PC-3 (cell line): ENCODE data around the gene RERG. TPM values are rescaled to one million over a fixed set of nuclear protein-coding genes. Genes with fewer than 3 reads are reported as not detected.

Experiments
- ATAC-seq: fragments of 200-7000 bp; cut with Tn5 transposase; 2 replicates; pipeline ENCODE4 v1.9.1; 2020; ENCODE audit warnings: mild to moderate bottlenecking, moderate library complexity
- BruUV-seq: library from RNA; stranded (reverse); fragments of 400-500 nt; replicated peaks from 2 replicates; lab custom pipeline; 2021; lab: Mats Ljungman, UMichigan
- CTCF ChIA-PET: fragments of 300-600 bp; sonication (Branson Sonifier 250); formaldehyde crosslinking; loops from one replicate; lab custom pipeline; 2022; ENCODE audit warnings: antibody characterized with exemption; lab: Charles Lee
- POLR2A ChIA-PET: fragments of 300-600 bp; sonication (Branson Sonifier 250); formaldehyde crosslinking; loops from one replicate; lab custom pipeline; 2022; ENCODE audit warnings: antibody characterized with exemption; ENCODE audit not compliant: unreplicated experiment; lab: Charles Lee
- DNase-seq: peaks from one replicate; pipeline ENCODE4 v3.0.0-alpha.2; 2015
- H2AFZ ChIP-seq: fragments of 300-600 bp; sonication (generic); 2 replicates; pipeline ENCODE4 v1.6.0; 2016; ENCODE audit warnings: antibody characterized with exemption, low read length
- H3F3A ChIP-seq: fragments of 300-600 bp; sonication (generic); one replicate; pipeline ENCODE4 v1.6.0; 2017; ENCODE audit warnings: antibody characterized with exemption, low read length, control low read depth, mild to moderate bottlenecking; ENCODE audit not compliant: unreplicated experiment
- H3K27ac ChIP-seq: fragments of 300-600 bp; sonication (generic); 2 replicates; pipeline ENCODE4 v1.5.1; 2016; ENCODE audit warnings: mild to moderate bottlenecking, low read length
- H3K27me3 ChIP-seq: fragments of 300-600 bp; sonication (generic); 2 replicates; pipeline ENCODE4 v1.6.1; 2016; ENCODE audit warnings: low read length, mixed read lengths
- H3K36me3 ChIP-seq: fragments of 300-600 bp; sonication (generic); 2 replicates; pipeline ENCODE4 v1.6.1; 2016; ENCODE audit warnings: low read depth, mixed run types, low read length, mixed read lengths
- H3K4me1 ChIP-seq: fragments of 300-600 bp; sonication (generic); 2 replicates; pipeline ENCODE4 v1.5.1; 2016; ENCODE audit warnings: low read length; ENCODE audit not compliant: insufficient read depth
- H3K4me2 ChIP-seq: fragments of 300-600 bp; sonication (generic); 2 replicates; pipeline ENCODE4 v1.6.0; 2016; ENCODE audit warnings: low read length
- H3K4me3 ChIP-seq: fragments of 300-600 bp; sonication (generic); 2 replicates; pipeline ENCODE4 v1.5.1; 2016; ENCODE audit warnings: mild to moderate bottlenecking, low read length, mixed read lengths
- H3K79me2 ChIP-seq: fragments of 300-600 bp; sonication (generic); 2 replicates; pipeline ENCODE4 v1.6.1; 2017; ENCODE audit warnings: low read length, mixed read lengths
- H3K9ac ChIP-seq: fragments of 300-600 bp; sonication (generic); 2 replicates; pipeline ENCODE4 v1.6.0; 2016; ENCODE audit warnings: mild to moderate bottlenecking, low read length
- H3K9me2 ChIP-seq: fragments of 300-600 bp; sonication (generic); replicated peaks from 2 replicates; pipeline ENCODE4 v1.6.1; 2016; ENCODE audit warnings: mixed run types, low read length, mixed read lengths
- H3K9me3 ChIP-seq: fragments of 300-600 bp; sonication (generic); 2 replicates; pipeline ENCODE4 v1.6.1; 2016; ENCODE audit warnings: low read length, mixed read lengths
- H4K20me1 ChIP-seq: fragments of 300-600 bp; sonication (generic); 2 replicates; pipeline ENCODE4 v1.6.1; 2016; ENCODE audit warnings: low read length, mixed read lengths
- EZH2 ChIP-seq: fragments of 300-600 bp; sonication (generic); IDR thresholded peaks from one replicate; pipeline ENCODE4 v1.6.1; 2017; ENCODE audit warnings: antibody characterized with exemption, mild to moderate bottlenecking, low read length; ENCODE audit not compliant: unreplicated experiment
- EZH2phosphoT487 ChIP-seq: fragments of 300-600 bp; sonication (generic); IDR thresholded peaks from 2 replicates; pipeline ENCODE4 v1.6.1; 2018; ENCODE audit warnings: mild to moderate bottlenecking, antibody characterized with exemption, low read length, borderline replicate concordance
- intact Hi-C: fragments of 100-400 bp; cut with micrococcal nuclease; formaldehyde crosslinking; loops from 2 replicates; pipeline ENCODE4 v1.9.0; 2023
- total RNA-seq: library from RNA; depleted of rRNA; stranded (reverse); fragments of >200 nt; gene quantifications from 2 replicates; pipeline ENCODE4 v1.2.3, GENCODE V29; 2014
- TF ChIP-seq, protein P1 (sequence below): fragments of 300-600 bp; sonication (generic); conservative IDR thresholded peaks from 2 replicates; pipeline ENCODE4 v1.5.1; 2017; ENCODE audit warnings: antibody characterized with exemption, low read depth, mild to moderate bottlenecking, low read length

RERG gene
- total RNA-seq, 1 experiment from 2014 or later = not detected

DNA sequence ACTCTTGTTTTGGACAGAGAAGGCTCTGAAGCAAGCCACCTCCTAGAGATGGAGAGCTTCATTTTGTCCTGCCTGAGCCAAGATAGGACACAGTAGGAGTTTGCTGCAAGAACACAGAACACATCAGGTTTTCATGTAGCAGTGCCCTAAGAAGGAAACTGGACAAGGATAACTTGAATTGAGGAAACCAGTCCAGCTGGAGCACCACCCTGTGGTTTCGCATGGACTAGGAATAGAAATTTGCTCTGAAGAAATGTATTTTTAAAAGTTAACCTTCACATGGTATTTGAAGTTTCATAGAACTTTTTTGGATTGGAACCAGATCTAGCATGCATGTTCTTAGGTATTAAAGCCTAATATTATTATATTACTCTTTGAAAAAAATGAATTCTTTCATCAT, 68.8 kb downstream of the RERG start:
- Histone ChIP-seq H3K36me3 (no peaks in the 10 kb centered on the region), H3K27ac (no peak overlapping the region), H3K9me3 (no peaks in the 10 kb centered on the region), H3K4me1 (no peaks in the 10 kb centered on the region), H3K9me2 (no peaks in the 10 kb centered on the region), H3K9ac (no peak overlapping the region), H3K4me3 (no peak overlapping the region), H3K79me2 (no peaks in the 10 kb centered on the region), H2AFZ (no peak overlapping the region), H4K20me1 (no peaks in the 10 kb centered on the region), H3F3A (no peaks in the 10 kb centered on the region), H3K4me2 (no peak overlapping the region), H3K27me3 (peaks cover 44% of the 10 kb centered on the region)
- ChIA-PET POLR2A (no interaction called here), CTCF (no interaction called here)
- BruUV-seq = no TSS peak
- DNase-seq = peak; percentile 3
- intact Hi-C loops = loop anchor here (5.0 kb wide), 1 partner anchor 370 kb away; no protein-coding TSS in a partner anchor
- ATAC-seq = no peak
- TF ChIP-seq, protein P1, sequence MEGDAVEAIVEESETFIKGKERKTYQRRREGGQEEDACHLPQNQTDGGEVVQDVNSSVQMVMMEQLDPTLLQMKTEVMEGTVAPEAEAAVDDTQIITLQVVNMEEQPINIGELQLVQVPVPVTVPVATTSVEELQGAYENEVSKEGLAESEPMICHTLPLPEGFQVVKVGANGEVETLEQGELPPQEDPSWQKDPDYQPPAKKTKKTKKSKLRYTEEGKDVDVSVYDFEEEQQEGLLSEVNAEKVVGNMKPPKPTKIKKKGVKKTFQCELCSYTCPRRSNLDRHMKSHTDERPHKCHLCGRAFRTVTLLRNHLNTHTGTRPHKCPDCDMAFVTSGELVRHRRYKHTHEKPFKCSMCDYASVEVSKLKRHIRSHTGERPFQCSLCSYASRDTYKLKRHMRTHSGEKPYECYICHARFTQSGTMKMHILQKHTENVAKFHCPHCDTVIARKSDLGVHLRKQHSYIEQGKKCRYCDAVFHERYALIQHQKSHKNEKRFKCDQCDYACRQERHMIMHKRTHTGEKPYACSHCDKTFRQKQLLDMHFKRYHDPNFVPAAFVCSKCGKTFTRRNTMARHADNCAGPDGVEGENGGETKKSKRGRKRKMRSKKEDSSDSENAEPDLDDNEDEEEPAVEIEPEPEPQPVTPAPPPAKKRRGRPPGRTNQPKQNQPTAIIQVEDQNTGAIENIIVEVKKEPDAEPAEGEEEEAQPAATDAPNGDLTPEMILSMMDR = no peak
- TF ChIP-seq EZH2 (no peak), EZH2phosphoT487 (no peak)

DNA sequence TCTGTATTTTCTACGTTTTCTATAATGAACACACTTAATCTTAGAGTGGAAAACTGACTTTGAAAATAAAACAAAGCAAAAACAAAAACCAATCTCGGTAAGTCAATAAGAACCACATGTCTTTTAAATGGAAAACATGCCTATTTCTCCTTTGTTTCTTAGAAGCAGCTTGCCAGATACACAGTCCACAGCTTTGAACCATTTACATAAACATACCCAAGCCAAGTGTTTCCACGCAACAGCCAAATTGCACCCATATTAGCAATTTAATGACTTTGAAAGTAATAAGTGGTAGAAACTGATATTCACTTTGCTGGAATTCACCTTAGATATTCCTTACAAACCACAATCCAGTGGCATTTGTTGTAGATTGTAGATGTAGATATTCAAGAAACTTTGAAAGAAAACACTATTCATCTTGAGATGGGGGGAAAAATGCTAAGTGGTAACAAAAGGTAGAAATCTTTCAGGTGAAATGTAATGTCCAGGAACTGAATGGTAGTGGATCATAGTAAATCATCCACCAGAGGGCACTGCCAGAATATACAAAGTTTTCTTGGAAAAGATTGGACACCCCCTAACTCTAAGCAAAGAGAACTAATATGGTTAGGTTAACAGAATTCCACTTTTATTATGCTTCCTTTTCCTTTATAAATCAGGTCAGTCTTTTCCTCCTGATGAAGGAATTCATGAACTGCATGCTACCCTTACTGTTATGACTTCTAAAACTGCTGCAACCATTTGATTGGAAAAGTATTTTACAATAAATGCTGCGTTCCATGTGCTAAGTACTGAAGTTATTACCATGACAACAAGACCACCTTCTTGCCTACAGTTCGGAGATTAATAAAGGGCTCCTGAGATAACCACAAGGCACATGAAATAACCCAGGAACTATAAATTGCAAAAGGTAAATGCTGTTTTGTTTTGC, 69.8 kb downstream of the RERG start:
- Histone ChIP-seq H3K9me2 (no peaks in the 10 kb centered on the region), H3F3A (no peaks in the 10 kb centered on the region), H2AFZ (no peak overlapping the region), H3K27ac (no peak overlapping the region), H4K20me1 (no peaks in the 10 kb centered on the region), H3K4me2 (no peak overlapping the region), H3K9me3 (no peaks in the 10 kb centered on the region), H3K9ac (no peak overlapping the region), H3K4me3 (no peak overlapping the region), H3K79me2 (no peaks in the 10 kb centered on the region), H3K27me3 (peaks cover 43% of the 10 kb centered on the region; the same call in 1 of the 2 replicates), H3K36me3 (no peaks in the 10 kb centered on the region), H3K4me1 (no peaks in the 10 kb centered on the region)
- intact Hi-C loops = loop anchor here (1.0 to 5.0 kb wide), 2 partner anchors 70 to 371 kb away; partner anchors contain the start of gene RERG
- BruUV-seq = no TSS peak
- ChIA-PET CTCF (interaction anchor here (0.7 kb wide), 1 partner anchor 32 kb away, joined by 3 read pairs; no protein-coding TSS in a partner anchor), POLR2A (no interaction called here)
- TF ChIP-seq, protein P1 = peak; percentile 61
- TF ChIP-seq EZH2phosphoT487 (no peak), EZH2 (no peak)
- peak; percentile 42 for DNase-seq
- no peak for ATAC-seq
